HepG2 (cell line): ENCODE results near the gene DPEP3. TPM values are rescaled to one million over a fixed set of nuclear protein-coding genes. Genes with fewer than 3 reads are reported as not detected.

ENCODE experiments used
- ATAC-seq: fragments of 200-7000 bp; cut with Tn5 transposase; 3 replicates; pipeline ENCODE4 v1.9.1; 2020; ENCODE audit warnings: mild to moderate bottlenecking, moderate library complexity
- BruUV-seq: library from RNA; stranded (reverse); fragments of 400-500 nt; replicated peaks from 2 replicates; lab custom pipeline; 2021; lab: Mats Ljungman, UMichigan
- CTCF ChIA-PET: fragments of 300-600 bp; formaldehyde crosslinking; extraction: SDS; loops from one replicate; lab custom pipeline; 2021; ENCODE audit warnings: low total read pairs, inconsistent platforms, low intra/inter-chr PET ratio; lab: Yijun Ruan, JAX
- POLR2A ChIA-PET: fragments of 350-600 bp; sonication (Branson Sonifier 250); formaldehyde crosslinking; loops from one replicate; lab custom pipeline; 2020; ENCODE audit warnings: antibody characterized with exemption, inconsistent platforms; lab: Yijun Ruan, JAX
- DNase-seq: peaks from one replicate; pipeline ENCODE4 v3.0.0-alpha.2; 2015; ENCODE audit warnings: low spot score
- FAIRE-seq: peaks from 3 replicates; lab custom pipeline; 2011; peaks lifted over from hg19 to GRCh38; lab: Jason Lieb, UNC
- H2AFZ ChIP-seq: one replicate; pipeline ENCODE4 v1.6.1; 2011; ENCODE audit warnings: low read length, inconsistent platforms
- H3K27ac ChIP-seq: fragments of 300-600 bp; 3 replicates; pipeline ENCODE4 v1.8.0; 2011; ENCODE audit warnings: mixed run types, mild to moderate bottlenecking, mixed read lengths, low read length, inconsistent platforms; ENCODE audit not compliant: insufficient read depth; ENCODE audit errors: extremely low read length
- H3K27me3 ChIP-seq, 2 experiments: fragments of 200-600 bp in 1 of 2; 2 replicates in 1 of 2; 3 replicates in 1 of 2; pipeline versions ENCODE4 v1.6.0 to v1.8.0; 2011; ENCODE audit warnings: low read length in 2 of 2, mild to moderate bottlenecking in 2 of 2, moderate library complexity in 2 of 2, inconsistent platforms in 1 of 2; ENCODE audit not compliant: insufficient read depth in 2 of 2, control insufficient read depth in 1 of 2
- H3K36me3 ChIP-seq, 2 experiments: fragments of 200-600 bp in 1 of 2; replicated peaks in 1 of 2; 2 replicates in 1 of 2; 3 replicates in 1 of 2; pipeline versions ENCODE4 v1.5.1 to v1.8.0; 2011; ENCODE audit warnings: low read length in 2 of 2, inconsistent platforms in 1 of 2; ENCODE audit not compliant: insufficient read depth in 2 of 2, control insufficient read depth in 1 of 2
- H3K4me1 ChIP-seq: 2 replicates; pipeline ENCODE4 v1.5.1; 2012; ENCODE audit warnings: low read length, inconsistent platforms; ENCODE audit not compliant: insufficient read depth
- H3K4me2 ChIP-seq: 2 replicates; pipeline ENCODE4 v1.6.0; 2011; ENCODE audit warnings: low read depth, low read length, inconsistent platforms
- H3K4me3 ChIP-seq, 3 experiments: fragments of 200-600 bp in 1 of 3; sonication (generic), shearing (Covaris generic) in 1 of 3; replicated peaks in 1 of 3; 2 replicates each; pipeline ENCODE4 v1.5.1; 2011 to 2016; ENCODE audit warnings: low read length in 3 of 3, inconsistent platforms in 2 of 3, low read depth in 2 of 3, mild to moderate bottlenecking in 2 of 3, control low read depth in 1 of 3, mixed read lengths in 1 of 3; ENCODE audit not compliant: insufficient read depth in 1 of 3
- H3K79me2 ChIP-seq: one replicate; pipeline ENCODE4 v1.6.1; 2011; ENCODE audit warnings: low read length, inconsistent platforms; ENCODE audit not compliant: insufficient read depth
- H3K9ac ChIP-seq: 2 replicates; pipeline ENCODE4 v1.6.0; 2011; ENCODE audit warnings: mild to moderate bottlenecking, low read depth, low read length, inconsistent platforms; ENCODE audit not compliant: insufficient read depth
- H3K9me3 ChIP-seq: 2 replicates; pipeline ENCODE4 v1.5.1; 2012; ENCODE audit warnings: mild to moderate bottlenecking, low read length
- H4K20me1 ChIP-seq: 2 replicates; pipeline ENCODE4 v1.6.0; 2011; ENCODE audit warnings: inconsistent platforms, mild to moderate bottlenecking, low read length, moderate library complexity; ENCODE audit not compliant: insufficient read depth
- NR2F6 ChIP-seq, 2 experiments: IDR thresholded peaks; 2 replicates each; pipeline ENCODE4 v1.6.1; 2016; ENCODE audit warnings: antibody characterized with exemption in 1 of 2, mild to moderate bottlenecking in 1 of 2
- STAT5B ChIP-seq: sonication (generic); formaldehyde crosslinking; IDR thresholded peaks from 2 replicates; pipeline ENCODE4 v1.4.0; 2020; ENCODE audit warnings: missing genetic modification reagents
- TIGD3 ChIP-seq: sonication (generic); formaldehyde crosslinking; IDR thresholded peaks from 2 replicates; pipeline ENCODE4 v1.5.1; 2020; ENCODE audit warnings: mild to moderate bottlenecking, missing genetic modification reagents, borderline replicate concordance
- YEATS4 ChIP-seq: sonication (generic); formaldehyde crosslinking; IDR thresholded peaks from 2 replicates; pipeline ENCODE4 v1.4.0; 2020; ENCODE audit warnings: missing genetic modification reagents, borderline replicate concordance
- ZNF234 ChIP-seq: sonication (generic); formaldehyde crosslinking; conservative IDR thresholded peaks from 2 replicates; pipeline ENCODE4 v1.5.1; 2020; ENCODE audit warnings: mild to moderate bottlenecking, missing genetic modification reagents
- ZNF746 ChIP-seq: sonication (generic); formaldehyde crosslinking; IDR thresholded peaks from 2 replicates; pipeline ENCODE4 v1.8.0; 2022; ENCODE audit warnings: mild to moderate bottlenecking, missing genetic modification reagents
- WGBS: methylation state at CpG from one replicate; pipeline ENCODE4 v1.1.6; 2017; ENCODE audit warnings: low lambda C conversion rate; 5-methylcytosine and 5-hydroxymethylcytosine counted together
- in situ Hi-C: cut with HindIII; loops from 2 replicates; pipeline ENCODE4 v1.10.0; 2017; ENCODE audit warnings: low pct_unique_long_range_greater_than_20kb; ENCODE audit not compliant: extremely low pct_ligation_motif_present
- intact Hi-C: fragments of 100-400 bp; cut with micrococcal nuclease; formaldehyde crosslinking; loops from one replicate; pipeline ENCODE4 v1.10.0; 2022; ENCODE audit not compliant: unreplicated experiment
- polyA plus RNA-seq, 8 experiments: library from polyadenylated mRNA; depleted of rRNA in 3 of 8; stranded (reverse) in 7 of 8; unstranded in 1 of 8; fragments of >200 nt; fragmentation: Illumina TruSeq in 4 of 8; extraction: Trizol in 4 of 8; gene quantifications; 2 replicates each; pipeline versions ENCODE4 v1.2.1 to v1.2.3, GENCODE V29; 2011 to 2016; ENCODE audit warnings: low read depth in 4 of 8, missing spikeins in 1 of 8, mixed read lengths in 1 of 8; ENCODE audit not compliant: insufficient read depth in 1 of 8
- total RNA-seq, 5 experiments: library from RNA; depleted of rRNA; stranded (reverse); fragments of >200 nt; fragmentation: Illumina TruSeq; extraction: Trizol; gene quantifications; 2 replicates each; pipeline ENCODE4 v1.2.3, GENCODE V29; 2016; ENCODE audit warnings: low read depth in 1 of 5
- TF ChIP-seq, protein P1 (sequence below): sonication (generic); formaldehyde crosslinking; IDR thresholded peaks from 2 replicates; pipeline ENCODE4 v1.8.0; 2022; ENCODE audit warnings: mild to moderate bottlenecking, missing genetic modification reagents, borderline replicate concordance
- TF ChIP-seq, protein P2 (sequence below): sonication (generic); formaldehyde crosslinking; IDR thresholded peaks from 2 replicates; pipeline ENCODE4 v1.4.0; 2020; ENCODE audit warnings: missing genetic modification reagents
- TF ChIP-seq, protein P3 (sequence below): sonication (generic); formaldehyde crosslinking; IDR thresholded peaks from 2 replicates; pipeline ENCODE4 v1.4.0; 2020; ENCODE audit warnings: missing genetic modification reagents, borderline replicate concordance
- TF ChIP-seq, protein P4 (sequence below), 2 experiments: IDR thresholded peaks; 2 replicates each; pipeline ENCODE4 v1.6.1; 2011 to 2012; ENCODE audit warnings: low read length in 2 of 2, borderline replicate concordance in 1 of 2, low read depth in 1 of 2, mild to moderate bottlenecking in 1 of 2, moderate library complexity in 1 of 2

Gene DPEP3
- total and polyA plus RNA-seq, 2 of the 13 experiments (the other 11 are each of a cell fraction or from before 2014, with no cell fraction given) = not detected

DNA sequence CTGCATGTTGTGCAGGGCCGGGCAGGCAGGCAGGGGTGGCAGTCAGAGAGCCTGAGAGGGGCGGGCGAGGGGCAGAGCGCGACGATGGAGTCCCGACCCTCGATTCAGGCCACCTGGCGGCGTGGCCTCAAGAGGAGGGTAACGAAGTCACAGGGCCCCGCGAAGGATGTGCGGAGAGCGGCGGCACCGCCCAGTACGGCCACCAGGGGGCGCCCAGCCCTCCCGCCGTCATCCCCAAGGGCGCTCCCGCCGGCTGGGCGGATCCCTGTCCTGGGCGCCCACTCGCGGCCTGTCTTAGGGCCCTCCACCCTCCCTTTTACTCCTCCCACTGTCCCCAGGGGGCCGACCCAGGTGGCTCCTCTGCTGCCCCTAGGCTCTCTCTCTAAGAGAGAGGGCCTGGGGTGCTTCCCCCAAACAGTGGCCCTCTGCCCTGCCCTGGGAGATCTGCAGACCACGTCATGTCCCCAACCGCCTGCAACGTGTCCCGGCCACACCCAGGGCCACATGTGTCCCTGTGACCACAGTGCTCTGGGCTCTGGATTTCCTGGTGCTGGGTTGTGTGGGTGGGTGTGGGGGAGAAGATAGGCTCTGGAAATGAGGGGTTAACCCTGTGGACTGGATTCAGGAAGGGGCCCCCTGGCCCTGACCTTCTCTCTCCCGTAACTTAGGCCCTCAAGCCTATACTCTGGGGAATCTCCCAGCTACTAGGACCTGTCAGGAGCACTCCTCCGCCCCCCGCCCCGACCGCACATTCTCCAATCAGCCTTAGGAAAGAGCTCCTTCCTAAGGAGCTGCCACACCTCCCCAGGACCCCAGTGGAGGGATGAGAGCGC, 13.1 kb upstream of the DPEP3 start:
- peaks cover 37% of the 10 kb centered on the region for H3K4me1 ChIP-seq
- ChIA-PET POLR2A (interaction anchor here (0.6 to 1.1 kb wide), 3 partner anchors 8 to 29 kb away, joined by 4 to 10 read pairs (median 5); partner anchors contain the start of genes DDX28 and DUS2), CTCF (interaction anchor here (1.2 to 3.0 kb wide), 6 partner anchors 24 to 236 kb away, joined by 3 to 46 read pairs (median 3); partner anchors contain the start of genes DDX28 and DUS2)
- H3K4me3 ChIP-seq = peak overlapping the region; percentile 44 to 74 (median 67); a peak in 5 of 6 replicates
- in situ Hi-C loops = loop anchor here (5.0 kb wide), 1 partner anchor 49 kb away; no protein-coding TSS in a partner anchor
- ATAC-seq = peak; percentile 89
- H3K9me3 ChIP-seq = no peaks in the 10 kb centered on the region
- no peaks in the 10 kb centered on the region for H3K36me3 ChIP-seq
- no peaks in the 10 kb centered on the region for H4K20me1 ChIP-seq
- H3K79me2 ChIP-seq = no peaks in the 10 kb centered on the region
- no peak for FAIRE-seq
- peak overlapping the region; percentile 95 for H3K4me2 ChIP-seq
- peaks cover 2 to 22% of the 10 kb centered on the region in 2 experiments for H3K27me3 ChIP-seq
- peak; percentile 69 for DNase-seq
- TSS peak; percentile 64 for BruUV-seq
- H3K27ac ChIP-seq = peak overlapping the region; percentile 22
- no peak overlapping the region for H2AFZ ChIP-seq
- intact Hi-C loops = loop anchor here (1.0 to 2.0 kb wide), 2 partner anchors 47 to 235 kb away; no protein-coding TSS in a partner anchor
- peak overlapping the region; percentile 75 for H3K9ac ChIP-seq
- 15% methylated on average over 22 of the region's 39 CpGs for WGBS
- TF ChIP-seq STAT5B (CRISPR knock-in tag) = no peak
- no peak; the same call in 1 of the 2 replicates for TF ChIP-seq ZNF746 (CRISPR knock-in tag)
- TF ChIP-seq, protein P1, sequence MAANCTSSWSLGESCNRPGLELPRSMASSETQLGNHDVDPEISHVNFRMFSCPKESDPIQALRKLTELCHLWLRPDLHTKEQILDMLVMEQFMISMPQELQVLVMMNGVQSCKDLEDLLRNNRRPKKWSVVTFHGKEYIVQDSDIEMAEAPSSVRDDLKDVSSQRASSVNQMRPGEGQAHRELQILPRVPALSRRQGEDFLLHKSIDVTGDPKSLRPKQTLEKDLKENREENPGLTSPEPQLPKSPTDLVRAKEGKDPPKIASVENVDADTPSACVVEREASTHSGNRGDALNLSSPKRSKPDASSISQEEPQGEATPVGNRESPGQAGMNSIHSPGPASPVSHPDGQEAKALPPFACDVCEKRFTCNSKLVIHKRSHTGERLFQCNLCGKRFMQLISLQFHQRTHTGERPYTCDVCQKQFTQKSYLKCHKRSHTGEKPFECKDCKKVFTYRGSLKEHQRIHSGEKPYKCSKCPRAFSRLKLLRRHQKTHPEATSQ = no peak
- TF ChIP-seq ZNF234 (CRISPR knock-in tag) = no peak; the same call in 1 of the 2 replicates
- TF ChIP-seq, protein P2, sequence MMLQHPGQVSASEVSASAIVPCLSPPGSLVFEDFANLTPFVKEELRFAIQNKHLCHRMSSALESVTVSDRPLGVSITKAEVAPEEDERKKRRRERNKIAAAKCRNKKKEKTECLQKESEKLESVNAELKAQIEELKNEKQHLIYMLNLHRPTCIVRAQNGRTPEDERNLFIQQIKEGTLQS (CRISPR knock-in tag) = no peak; the same call in 1 of the 2 replicates
- 0 out of 2 replicates have a peak, but pooled peaks have one; percentile 7 for TF ChIP-seq TIGD3 (CRISPR knock-in tag)
- peak; percentile 90; the same call in 1 of the 2 replicates for TF ChIP-seq YEATS4 (CRISPR knock-in tag)
- TF ChIP-seq, protein P3, sequence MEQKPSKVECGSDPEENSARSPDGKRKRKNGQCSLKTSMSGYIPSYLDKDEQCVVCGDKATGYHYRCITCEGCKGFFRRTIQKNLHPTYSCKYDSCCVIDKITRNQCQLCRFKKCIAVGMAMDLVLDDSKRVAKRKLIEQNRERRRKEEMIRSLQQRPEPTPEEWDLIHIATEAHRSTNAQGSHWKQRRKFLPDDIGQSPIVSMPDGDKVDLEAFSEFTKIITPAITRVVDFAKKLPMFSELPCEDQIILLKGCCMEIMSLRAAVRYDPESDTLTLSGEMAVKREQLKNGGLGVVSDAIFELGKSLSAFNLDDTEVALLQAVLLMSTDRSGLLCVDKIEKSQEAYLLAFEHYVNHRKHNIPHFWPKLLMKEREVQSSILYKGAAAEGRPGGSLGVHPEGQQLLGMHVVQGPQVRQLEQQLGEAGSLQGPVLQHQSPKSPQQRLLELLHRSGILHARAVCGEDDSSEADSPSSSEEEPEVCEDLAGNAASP (CRISPR knock-in tag) = peak; percentile 68
- TF ChIP-seq NR2F6 (IDR thresholded peaks at IDR 0.05) = no peak
- peak; percentile 31; the same call in 1 of the 2 replicates for TF ChIP-seq NR2F6 (CRISPR knock-in tag; IDR thresholded peaks at IDR 0.05)
- TF ChIP-seq, protein P4, sequence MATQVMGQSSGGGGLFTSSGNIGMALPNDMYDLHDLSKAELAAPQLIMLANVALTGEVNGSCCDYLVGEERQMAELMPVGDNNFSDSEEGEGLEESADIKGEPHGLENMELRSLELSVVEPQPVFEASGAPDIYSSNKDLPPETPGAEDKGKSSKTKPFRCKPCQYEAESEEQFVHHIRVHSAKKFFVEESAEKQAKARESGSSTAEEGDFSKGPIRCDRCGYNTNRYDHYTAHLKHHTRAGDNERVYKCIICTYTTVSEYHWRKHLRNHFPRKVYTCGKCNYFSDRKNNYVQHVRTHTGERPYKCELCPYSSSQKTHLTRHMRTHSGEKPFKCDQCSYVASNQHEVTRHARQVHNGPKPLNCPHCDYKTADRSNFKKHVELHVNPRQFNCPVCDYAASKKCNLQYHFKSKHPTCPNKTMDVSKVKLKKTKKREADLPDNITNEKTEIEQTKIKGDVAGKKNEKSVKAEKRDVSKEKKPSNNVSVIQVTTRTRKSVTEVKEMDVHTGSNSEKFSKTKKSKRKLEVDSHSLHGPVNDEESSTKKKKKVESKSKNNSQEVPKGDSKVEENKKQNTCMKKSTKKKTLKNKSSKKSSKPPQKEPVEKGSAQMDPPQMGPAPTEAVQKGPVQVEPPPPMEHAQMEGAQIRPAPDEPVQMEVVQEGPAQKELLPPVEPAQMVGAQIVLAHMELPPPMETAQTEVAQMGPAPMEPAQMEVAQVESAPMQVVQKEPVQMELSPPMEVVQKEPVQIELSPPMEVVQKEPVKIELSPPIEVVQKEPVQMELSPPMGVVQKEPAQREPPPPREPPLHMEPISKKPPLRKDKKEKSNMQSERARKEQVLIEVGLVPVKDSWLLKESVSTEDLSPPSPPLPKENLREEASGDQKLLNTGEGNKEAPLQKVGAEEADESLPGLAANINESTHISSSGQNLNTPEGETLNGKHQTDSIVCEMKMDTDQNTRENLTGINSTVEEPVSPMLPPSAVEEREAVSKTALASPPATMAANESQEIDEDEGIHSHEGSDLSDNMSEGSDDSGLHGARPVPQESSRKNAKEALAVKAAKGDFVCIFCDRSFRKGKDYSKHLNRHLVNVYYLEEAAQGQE (IDR thresholded peaks at IDR 0.05; ENCODE audit: borderline replicate concordance in 1 of 2, low read depth in 1 of 2, low read length in 2 of 2) = peak in 1 of 2 experiments; percentile 28; a peak in 1 of 4 replicates
